Activated CD4-positive, CD25-positive, alpha-beta regulatory T cell treated with anti-CD3 and anti-CD28 coated beads, Interleukin-2, amount 50 U/mL, for 24 hours (primary cell): ENCODE results near the gene VPS45.
"Not testable (repeated sequence)": the region's sequence is repeated elsewhere in the genome, so short reads cannot be mapped to it uniquely, and the experiment has no call there.

Source experiments
- ATAC-seq, 2 donors: fragments of 150-1000 bp; cut with Tn5 transposase; one replicate each; pipeline ENCODE4 v1.10.0; 2021; ENCODE audit warnings: mild to moderate bottlenecking in 1 of 2, moderate library complexity in 1 of 2

The VPS45 gene

GRCh38 chr1:150134537-150134936, 67.0 kb downstream of the VPS45 start:
- ATAC-seq = no peak

GRCh38 chr1:150135400-150135799, 67.8 kb downstream of the VPS45 start:
- ATAC-seq = not testable (repeated sequence)

- no peak for ATAC-seq
These were observed 70.5 kb downstream of the VPS45 start for GRCh38 chr1:150138044-150138443.

- no peak for ATAC-seq
These were observed 73.9 kb downstream of the VPS45 start for GRCh38 chr1:150141452-150141851.

- no peak for ATAC-seq
These were observed 74.5 kb downstream of the VPS45 start for GRCh38 chr1:150142083-150142482.

GRCh38 chr1:150144606-150145005, 77.0 kb downstream of the VPS45 start:
- no peak for ATAC-seq

- ATAC-seq = not testable (repeated sequence)
These were observed 78.4 kb downstream of the VPS45 start for GRCh38 chr1:150146016-150146415.

- ATAC-seq = no peak
These were observed 79.4 kb downstream of the VPS45 start for GRCh38 chr1:150146849-150147542.

GRCh38 chr1:150148837-150149270, 81.3 kb downstream of the VPS45 start:
- no peak for ATAC-seq

- peak; percentile 76 to 80 for ATAC-seq
These were observed 81.9 kb downstream of the VPS45 start, which contains the start of gene PLEKHO1 for GRCh38 chr1:150149271-150150132. Gene PLEKHO1 (plus strand): TSS chr1:150149916. CDS start chr1:150150258, 342 bp downstream.

GRCh38 chr1:150150133-150151021, 82.8 kb downstream of the VPS45 start:
- no peak for ATAC-seq

- ATAC-seq = peak; percentile 63 to 65
These were observed 84.0 kb downstream of the VPS45 start for GRCh38 chr1:150151291-150152181.

GRCh38 chr1:150152182-150152536, 84.6 kb downstream of the VPS45 start:
- no peak for ATAC-seq

GRCh38 chr1:150152772-150153456, 85.3 kb downstream of the VPS45 start:
- no peak for ATAC-seq

- ATAC-seq = no peak
These were observed 86.6 kb downstream of the VPS45 start for GRCh38 chr1:150154143-150154542.

- no peak for ATAC-seq
These were observed 88.0 kb downstream of the VPS45 start for GRCh38 chr1:150155413-150156071.

- no peak for ATAC-seq
These were observed 89.5 kb downstream of the VPS45 start for GRCh38 chr1:150156868-150157603.

- no peak for ATAC-seq
These were observed 92.0 kb downstream of the VPS45 start for GRCh38 chr1:150159550-150159949.

GRCh38 chr1:150160964-150161621, 93.5 kb downstream of the VPS45 start:
- ATAC-seq = no peak
